Thyroid gland (tissue), 4 donors: ENCODE measurements around the gene GRIFIN.

ENCODE experiments used
- POLR2A ChIP-seq, 2 donors: fragments of 450-650 bp; IDR thresholded peaks; one replicate each; pipeline ENCODE4 v1.6.1; 2017; ENCODE audit warnings: antibody characterized with exemption in 2 of 2, mild to moderate bottlenecking in 2 of 2, moderate library complexity in 1 of 2
- TF ChIP-seq, protein P1 (sequence below), 6 experiments: fragments of 200-600 bp in 3 of 6; fragments of 450-650 bp in 3 of 6; sonication (generic) in 3 of 6; IDR thresholded peaks; one replicate each; pipeline ENCODE4 v1.5.1; 2016 to 2019; ENCODE audit warnings: antibody characterized with exemption in 6 of 6, mild to moderate bottlenecking in 2 of 6, inconsistent platforms in 1 of 6, moderate library complexity in 1 of 6

GRCh38 chr7:2507208-2507916, 31.2 kb upstream of the GRIFIN start:
- TF ChIP-seq, protein P1, sequence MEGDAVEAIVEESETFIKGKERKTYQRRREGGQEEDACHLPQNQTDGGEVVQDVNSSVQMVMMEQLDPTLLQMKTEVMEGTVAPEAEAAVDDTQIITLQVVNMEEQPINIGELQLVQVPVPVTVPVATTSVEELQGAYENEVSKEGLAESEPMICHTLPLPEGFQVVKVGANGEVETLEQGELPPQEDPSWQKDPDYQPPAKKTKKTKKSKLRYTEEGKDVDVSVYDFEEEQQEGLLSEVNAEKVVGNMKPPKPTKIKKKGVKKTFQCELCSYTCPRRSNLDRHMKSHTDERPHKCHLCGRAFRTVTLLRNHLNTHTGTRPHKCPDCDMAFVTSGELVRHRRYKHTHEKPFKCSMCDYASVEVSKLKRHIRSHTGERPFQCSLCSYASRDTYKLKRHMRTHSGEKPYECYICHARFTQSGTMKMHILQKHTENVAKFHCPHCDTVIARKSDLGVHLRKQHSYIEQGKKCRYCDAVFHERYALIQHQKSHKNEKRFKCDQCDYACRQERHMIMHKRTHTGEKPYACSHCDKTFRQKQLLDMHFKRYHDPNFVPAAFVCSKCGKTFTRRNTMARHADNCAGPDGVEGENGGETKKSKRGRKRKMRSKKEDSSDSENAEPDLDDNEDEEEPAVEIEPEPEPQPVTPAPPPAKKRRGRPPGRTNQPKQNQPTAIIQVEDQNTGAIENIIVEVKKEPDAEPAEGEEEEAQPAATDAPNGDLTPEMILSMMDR (IDR thresholded peaks at IDR 0.05) = no peak
- TF ChIP-seq POLR2A (IDR thresholded peaks at IDR 0.05) = no peak
